GM19193 (cell line): Measurements from ENCODE around the gene KIAA0232.

ENCODE experiments used
- POLR2A ChIP-seq: IDR thresholded peaks from 4 replicates; pipeline ENCODE4 v1.6.1; 2011; ENCODE audit not compliant: insufficient read depth, insufficient read length; ENCODE audit errors: extremely low read depth

KIAA0232 gene

GRCh38 chr4:6877067-6877466 lies 94.5 kb downstream of the KIAA0232 start:
- no peak for TF ChIP-seq POLR2A

DNA sequence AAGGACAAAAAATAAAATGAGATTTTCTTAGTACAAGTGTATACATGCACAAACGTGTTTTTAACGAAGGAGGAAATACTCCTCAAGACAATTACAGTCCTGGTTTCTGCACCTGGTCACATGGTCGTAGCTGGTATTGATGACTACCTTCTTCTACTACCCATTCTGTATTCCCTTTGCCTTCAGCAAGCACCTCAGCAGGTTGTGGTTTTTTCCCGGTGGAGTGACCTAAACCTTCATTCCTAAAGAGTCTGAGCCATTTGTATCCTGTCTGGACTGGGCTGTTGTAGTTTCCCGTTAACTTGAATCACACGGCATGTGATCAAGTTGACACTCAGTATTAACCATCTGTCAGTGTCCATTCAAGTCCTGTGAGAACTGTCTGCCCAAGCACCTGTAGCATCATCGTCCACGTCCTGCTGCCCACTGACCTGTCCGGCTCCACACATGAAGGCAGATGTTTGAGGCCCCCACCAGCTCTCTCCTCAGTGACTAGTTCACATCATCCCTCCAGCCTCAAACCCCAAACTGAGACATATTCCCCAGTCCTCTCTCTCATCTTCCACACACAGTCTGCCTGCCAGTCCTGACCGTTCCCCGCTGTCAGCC lies 96.0 kb downstream of the KIAA0232 start:
- TF ChIP-seq POLR2A = no peak

DNA sequence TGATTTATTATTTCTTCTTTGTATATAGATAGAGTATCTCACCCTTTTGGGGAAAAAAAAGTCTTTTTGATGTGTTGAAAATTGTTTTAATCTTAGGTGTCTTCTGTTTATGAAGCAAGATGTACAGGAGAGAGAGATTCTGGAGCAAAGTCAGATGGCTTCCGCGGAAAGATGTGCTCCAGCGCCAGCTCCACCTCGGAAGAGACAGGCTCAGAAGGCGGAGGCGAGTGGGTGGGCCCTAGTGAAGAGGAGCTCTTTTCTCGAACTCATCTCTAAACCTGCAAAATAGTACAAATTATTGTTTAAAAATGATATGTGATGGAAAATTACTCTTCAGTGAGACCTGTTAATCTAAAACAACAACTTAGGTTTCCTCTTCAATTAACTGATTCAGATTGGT lies 98.2 kb downstream of the KIAA0232 start:
- no peak for TF ChIP-seq POLR2A

GRCh38 chr4:6881908-6882307 lies 99.4 kb downstream of the KIAA0232 start:
- TF ChIP-seq POLR2A = no peak

DNA sequence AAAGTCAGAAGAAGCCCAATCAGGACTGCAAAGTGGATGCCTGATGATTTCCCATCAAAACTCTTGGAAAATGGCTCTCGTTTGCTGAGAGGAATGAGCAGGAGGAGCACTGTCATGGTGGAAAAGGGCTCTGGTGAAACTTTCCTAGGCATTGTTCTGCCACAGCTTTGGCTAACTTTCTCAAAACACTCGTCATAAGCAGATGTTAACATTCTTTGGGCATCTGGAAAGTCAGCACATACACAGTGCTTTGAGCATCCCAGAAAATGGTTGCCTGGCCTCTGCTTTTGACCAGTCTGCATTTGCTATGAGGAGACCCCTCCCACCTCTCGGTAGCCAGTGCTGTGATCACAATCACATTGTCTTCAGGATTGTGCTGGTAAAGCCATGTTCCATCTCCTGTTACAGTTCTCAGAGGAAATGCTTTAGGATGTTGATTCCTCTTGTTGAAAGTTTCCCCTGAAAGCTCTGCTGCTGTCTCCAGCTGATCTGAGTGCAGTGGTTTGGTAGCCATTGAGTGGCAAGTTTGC lies 101.9 kb downstream of the KIAA0232 start:
- TF ChIP-seq POLR2A = no peak

GRCh38 chr4:6885953-6886557 lies 103.5 kb downstream of the KIAA0232 start:
- no peak for TF ChIP-seq POLR2A

- TF ChIP-seq POLR2A = no peak
Measured at GRCh38 chr4:6886886-6887285, 104.4 kb downstream of the KIAA0232 start.

- TF ChIP-seq POLR2A = no peak
Measured at GRCh38 chr4:6887591-6888371, 105.3 kb downstream of the KIAA0232 start.

- no peak for TF ChIP-seq POLR2A
Measured at GRCh38 chr4:6888506-6889071, 106.1 kb downstream of the KIAA0232 start.

GRCh38 chr4:6889101-6889735 lies 106.7 kb downstream of the KIAA0232 start:
- TF ChIP-seq POLR2A = no peak

DNA sequence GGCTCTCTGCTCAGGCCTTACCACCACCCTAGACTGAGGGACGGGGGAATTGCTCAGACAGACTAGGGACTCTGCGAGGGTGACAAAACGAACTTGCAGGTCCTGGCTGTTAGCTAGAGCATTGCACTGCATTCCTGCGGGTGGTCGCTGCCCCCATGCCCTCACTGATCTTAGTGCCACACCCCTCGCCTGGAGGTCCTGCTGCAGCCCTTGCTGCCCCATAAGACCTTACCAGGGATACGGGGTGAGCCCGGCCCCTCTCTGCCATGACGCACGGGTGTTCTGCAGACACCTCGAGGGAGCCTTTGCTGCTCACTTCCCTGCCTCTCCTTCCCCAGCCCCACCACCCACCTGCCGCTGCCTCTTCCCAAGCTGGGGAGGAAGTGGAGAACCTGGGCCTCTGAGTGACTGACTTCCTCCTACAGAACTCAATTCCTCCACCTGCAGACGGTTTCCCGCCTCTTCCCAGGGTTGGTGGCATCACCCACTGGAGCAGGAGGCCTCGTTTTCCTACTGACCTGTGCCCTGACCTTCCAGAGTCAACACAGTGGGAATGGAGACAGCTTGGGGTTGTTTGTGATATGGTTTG lies 107.3 kb downstream of the KIAA0232 start:
- no peak for TF ChIP-seq POLR2A

DNA sequence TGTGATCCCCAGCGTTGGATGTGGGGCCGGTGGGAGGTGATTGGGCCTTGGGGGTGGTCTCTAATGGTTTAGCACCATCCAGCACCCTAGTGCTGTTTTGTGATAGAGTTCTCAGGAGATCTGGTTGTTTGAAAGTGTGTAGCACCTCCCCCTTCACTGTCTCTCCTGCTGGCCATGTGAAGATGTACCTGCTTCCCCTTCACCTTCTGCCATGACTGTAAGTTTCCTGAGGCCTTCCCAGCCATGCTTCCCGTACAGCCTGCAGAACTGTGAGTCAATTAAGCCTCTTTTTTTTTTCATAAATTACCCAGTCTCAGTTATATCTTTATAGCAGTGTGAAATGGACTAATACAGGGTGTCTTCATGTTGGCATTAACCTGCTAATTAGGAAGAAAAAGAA lies 107.8 kb downstream of the KIAA0232 start:
- no peak for TF ChIP-seq POLR2A

GRCh38 chr4:6891436-6892170 lies 109.1 kb downstream of the KIAA0232 start:
- TF ChIP-seq POLR2A = no peak
